ENCODE measurements around the gene ZNF496. TPM values are rescaled to one million over a fixed set of nuclear protein-coding genes. Genes with fewer than 3 reads are reported as not detected.

Gene ZNF496
- total and polyA plus RNA-seq, 12 donors = 4.3 to 34.9 (median 16.4) TPM

Small RNA genes within 50 kb of the gene (small RNA-seq; reads per million reads assigned to genes)
- 0 reads per million in 2 donors for gene RF00019

Other genes with a start within 250 kb of the ZNF496 start
- 10 to 100 TPM in 1 of 9 donors, 1 to 10 TPM in 8; 1.2 to 11.3 (median 5.2) TPM for gene ZNF669, start 227.5 kb downstream of the ZNF496 start, total RNA-seq
- 1 to 10 TPM; 2.5 to 6.0 (median 3.3) TPM for gene ZNF669, start 227.5 kb downstream of the ZNF496 start, polyA plus RNA-seq
- gene ZNF124, start 159.8 kb downstream of the ZNF496 start, total RNA-seq = 10 to 100 TPM in 8 of 9 donors, 1 to 10 TPM in 1; 8.7 to 24.8 (median 15.6) TPM
- gene ZNF124, start 159.8 kb downstream of the ZNF496 start, polyA plus RNA-seq = 1 to 10 TPM in 2 of 3 donors, under 1 TPM in 1; 0.97 to 2.3 (median 1.3) TPM
- gene VN1R5, start 75.8 kb downstream of the ZNF496 start, total RNA-seq = not detected
- not detected for gene VN1R5, start 75.8 kb downstream of the ZNF496 start, polyA plus RNA-seq
- 1 to 10 TPM in 8 of 9 donors, under 1 TPM in 1; 1.00 to 3.4 (median 2.2) TPM for gene NLRP3, start 84.3 kb upstream of the ZNF496 start, total RNA-seq
- gene NLRP3, start 84.3 kb upstream of the ZNF496 start, polyA plus RNA-seq = 1 to 10 TPM in 1 of 3 donors, under 1 TPM in 2; 0.64 to 1.4 (median 0.67) TPM
- not detected for gene OR2B11, start 126.2 kb upstream of the ZNF496 start, total RNA-seq
- gene OR2B11, start 126.2 kb upstream of the ZNF496 start, polyA plus RNA-seq = under 1 TPM in 1 of 3 donors, not detected in 2; 0.08 TPM
- under 1 TPM in 1 of 9 donors, not detected in 8; 0.11 TPM for gene OR2C3, start 204.6 kb upstream of the ZNF496 start, total RNA-seq
- under 1 TPM in 1 of 3 donors, not detected in 2; 0.02 TPM for gene OR2C3, start 204.6 kb upstream of the ZNF496 start, polyA plus RNA-seq
- gene GCSAML, start 217.3 kb upstream of the ZNF496 start, total RNA-seq = under 1 TPM in 2 of 9 donors, not detected in 7; 0.11 to 0.76 TPM
- under 1 TPM in 1 of 3 donors, not detected in 2; 0.03 TPM for gene GCSAML, start 217.3 kb upstream of the ZNF496 start, polyA plus RNA-seq

All from adrenal gland (tissue), 12 donors.